NK-92 (cell line): ENCODE measurements around the gene SYNPO.

Source experiments
- DNase-seq: peaks from one replicate; lab custom pipeline; 2025; ENCODE audit not compliant: unreplicated experiment; lab: John Stamatoyannopoulos, UW

SYNPO gene

GRCh38 chr5:150640311-150641005 lies at the start of gene SYNPO:
SYNPO (plus strand) TSS chr5:150640660; CDS start chr5:150648276, 7,616 bp downstream.
- DNase-seq: no peak

- no peak for DNase-seq
These were observed 49.3 kb upstream of the SYNPO start for GRCh38 chr5:150590979-150591695.

- DNase-seq: no peak
These were observed 46.9 kb upstream of the SYNPO start for GRCh38 chr5:150593593-150593992.

GRCh38 chr5:150593996-150594395 lies 46.5 kb upstream of the SYNPO start:
- DNase-seq: no peak

- DNase-seq: no peak
These were observed 44.9 kb upstream of the SYNPO start for GRCh38 chr5:150595466-150596031.

GRCh38 chr5:150596313-150596712 lies 44.1 kb upstream of the SYNPO start:
- DNase-seq: no peak

DNA sequence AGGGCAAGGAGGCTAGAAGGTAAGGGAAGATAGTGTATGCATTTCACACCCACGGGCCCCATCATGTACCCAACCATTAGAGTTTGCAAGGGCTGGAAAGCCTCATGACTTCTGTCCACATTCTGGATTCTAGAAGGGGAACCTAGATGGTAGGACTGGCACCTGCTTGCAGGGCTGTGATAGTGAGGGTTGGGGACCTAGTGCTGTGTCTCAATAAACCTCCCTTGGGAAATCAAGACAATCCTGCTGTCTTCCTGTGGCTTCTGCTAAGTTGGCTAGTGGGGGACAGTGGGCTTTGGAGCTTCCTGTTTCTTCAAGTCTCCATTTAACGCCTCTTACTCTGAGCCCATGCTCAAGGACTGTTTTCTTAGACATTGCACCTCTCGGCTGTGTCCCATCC lies 43.6 kb upstream of the SYNPO start:
- no peak for DNase-seq

DNA sequence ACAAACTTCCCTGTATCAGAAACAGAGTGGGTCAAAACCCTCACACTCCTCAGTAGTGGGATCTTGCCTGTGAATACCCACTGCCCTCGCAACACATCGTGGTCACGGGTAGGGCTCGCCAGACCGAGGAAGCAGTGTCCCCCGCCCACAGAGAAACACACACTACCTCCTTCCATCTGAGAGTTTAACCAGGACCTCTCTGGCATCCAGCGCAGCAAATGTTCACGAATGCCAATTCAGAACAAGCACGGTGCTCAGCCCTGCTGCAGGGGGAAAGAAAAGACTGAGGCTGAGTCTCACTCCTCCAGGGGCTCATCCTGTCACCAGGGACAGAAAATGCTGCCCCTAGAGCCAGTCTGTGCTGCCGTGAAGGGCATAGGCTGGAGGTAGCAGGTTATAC lies 42.5 kb upstream of the SYNPO start:
- DNase-seq: no peak

DNA sequence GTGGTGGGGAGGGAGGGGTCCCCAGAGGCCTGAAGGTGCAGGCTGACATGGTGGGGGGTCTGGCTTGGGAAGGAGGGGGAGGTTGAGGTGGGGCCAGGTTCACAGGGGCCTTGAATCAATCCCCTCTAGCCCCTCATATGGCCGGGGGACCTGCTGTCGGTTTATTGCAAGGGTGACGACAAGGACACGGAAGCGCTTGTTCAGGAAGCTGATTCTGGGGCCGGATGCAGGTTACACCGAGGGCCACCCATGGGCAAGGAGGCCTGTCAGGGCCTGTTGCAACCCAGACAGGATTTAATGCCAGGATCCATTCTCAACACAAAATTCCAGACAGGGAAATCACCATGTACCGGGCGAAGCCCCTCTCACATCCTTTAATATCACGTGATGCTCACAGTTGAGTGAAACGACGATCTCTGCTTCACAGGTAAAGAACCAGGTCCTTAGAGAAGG lies 41.6 kb upstream of the SYNPO start:
- DNase-seq: no peak

GRCh38 chr5:150599281-150599680 lies 41.2 kb upstream of the SYNPO start:
- no peak for DNase-seq

DNA sequence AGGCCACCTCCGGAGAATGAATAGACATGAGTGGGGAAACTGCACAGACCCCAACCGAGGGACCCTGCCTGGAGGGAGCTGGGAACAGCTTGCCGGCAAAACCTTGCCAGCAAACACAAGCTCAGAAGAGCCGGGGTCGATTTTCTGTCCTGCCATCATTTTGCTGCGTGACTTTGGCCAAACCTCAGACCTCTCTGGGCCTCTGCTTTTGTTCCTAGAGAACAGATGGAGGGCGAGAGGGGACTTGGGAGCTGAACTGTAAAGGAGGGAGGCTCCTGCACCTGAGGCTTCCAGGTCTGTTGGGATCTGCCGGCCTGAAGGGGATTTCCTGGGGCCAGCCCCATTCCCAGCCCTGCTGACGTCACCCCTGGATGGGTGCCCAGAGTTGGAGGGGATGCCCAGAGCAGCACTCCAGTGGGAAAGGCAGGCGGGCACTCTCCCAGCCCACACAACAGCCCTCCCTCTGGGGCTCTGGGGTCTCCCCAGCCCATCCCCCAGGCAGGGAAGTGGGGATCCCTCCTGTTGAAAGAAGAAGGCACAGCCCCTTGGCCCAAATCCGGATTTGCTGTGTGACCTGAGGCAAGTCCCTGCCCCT lies 40.4 kb upstream of the SYNPO start:
- DNase-seq: no peak

DNA sequence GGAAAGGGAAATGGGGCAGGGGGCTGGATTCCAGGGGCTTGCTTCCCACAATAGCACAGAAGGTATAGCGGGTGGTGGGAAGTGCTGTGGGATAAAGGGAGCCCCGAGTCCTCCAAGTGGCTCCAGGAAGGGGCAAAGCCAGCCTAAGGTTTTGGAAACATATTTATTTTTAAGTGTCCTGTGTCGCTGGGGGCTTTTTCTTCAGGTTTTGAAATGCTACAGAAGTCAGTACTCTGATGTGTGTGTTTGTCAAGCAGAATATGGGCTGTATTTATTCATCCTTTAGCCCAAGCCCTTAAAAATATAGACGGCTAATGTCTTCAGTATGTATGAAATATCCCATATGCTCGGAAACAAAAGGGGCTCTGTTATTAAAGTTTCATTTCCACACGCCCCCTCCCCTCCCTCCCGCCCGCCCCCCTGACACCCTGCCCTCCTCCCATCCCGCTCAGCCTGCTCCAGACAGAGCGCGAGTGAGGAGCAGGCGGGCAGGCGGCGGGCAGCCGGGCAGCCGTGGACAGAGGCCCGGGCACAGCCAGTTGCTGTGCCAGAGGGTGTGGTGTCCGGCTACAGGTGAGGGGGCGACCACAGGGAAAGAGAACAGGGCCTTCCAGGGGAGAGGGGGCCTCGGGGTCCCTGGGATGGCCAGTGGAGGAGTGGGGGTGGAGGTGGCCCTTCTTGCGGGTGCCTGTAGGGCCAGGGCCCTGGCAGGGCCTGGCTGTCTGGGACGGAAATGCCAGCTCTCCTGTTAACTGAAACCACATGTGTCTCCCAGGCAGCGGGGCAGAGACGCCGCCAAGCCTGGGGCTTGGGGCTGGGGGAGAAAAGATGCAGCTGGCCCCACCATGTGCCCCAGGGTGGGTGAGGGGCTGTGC lies 39.6 kb upstream of the SYNPO start:
- no peak for DNase-seq

DNA sequence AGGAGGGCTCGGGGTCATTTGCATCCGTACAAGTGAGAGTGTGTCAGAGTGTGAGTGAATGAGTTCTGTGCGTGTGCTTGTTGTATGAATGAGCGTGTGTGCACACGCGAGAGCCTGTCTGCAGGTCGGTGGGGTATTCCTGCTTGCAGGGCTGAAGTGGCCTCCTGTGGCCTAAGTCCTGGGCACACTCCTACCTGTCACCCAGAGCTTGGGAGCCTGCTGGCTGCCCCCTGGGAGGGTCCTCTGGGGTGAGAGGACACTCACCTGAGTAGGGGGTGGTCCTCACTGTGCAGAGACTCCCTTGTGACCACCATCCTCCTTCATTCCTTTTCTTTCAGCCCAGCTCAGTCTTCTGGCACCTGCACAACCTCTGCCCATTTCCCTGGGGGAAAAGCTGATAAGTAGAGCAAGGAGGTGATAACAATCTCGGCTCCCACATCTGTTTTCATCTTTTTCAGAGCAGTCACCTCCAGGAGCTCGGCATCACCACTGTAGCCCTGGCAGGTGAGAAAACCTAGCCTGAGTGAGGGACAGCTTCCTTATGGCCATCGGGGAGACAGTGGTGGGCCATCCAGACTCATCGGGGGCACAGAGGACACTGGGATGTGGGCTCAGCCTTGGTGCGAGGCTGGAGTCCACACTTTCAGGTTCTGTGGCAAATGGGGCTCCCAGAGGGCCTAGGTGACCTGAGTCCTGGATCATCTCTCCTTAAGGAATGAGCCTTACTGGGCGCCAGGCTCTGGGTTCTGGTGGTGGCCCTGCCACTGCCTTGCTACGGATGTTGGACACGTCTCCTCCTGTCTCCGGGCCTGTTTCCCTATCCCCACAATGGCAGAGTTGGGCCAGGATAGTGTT lies 38.7 kb upstream of the SYNPO start:
- no peak for DNase-seq

DNA sequence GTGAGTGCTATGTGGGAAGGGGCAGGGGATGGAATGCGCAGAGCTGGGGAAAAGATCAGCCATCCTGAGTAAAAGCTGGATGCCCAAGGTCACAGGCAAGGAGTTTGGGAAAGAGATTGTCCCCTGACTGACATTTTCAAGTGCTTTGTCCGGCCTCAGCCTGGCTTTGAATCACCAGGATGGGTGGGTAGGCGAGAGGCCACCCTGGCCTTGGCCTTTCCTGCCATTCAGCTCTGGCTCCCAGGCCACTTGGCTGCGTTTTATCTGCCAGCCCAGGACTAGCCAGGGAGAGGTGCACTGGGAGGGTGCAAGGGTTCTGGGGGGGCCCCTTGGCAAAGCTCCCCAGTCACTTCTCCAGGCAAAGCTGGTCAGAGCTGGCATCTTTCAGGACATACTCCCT lies 37.4 kb upstream of the SYNPO start:
- no peak for DNase-seq

DNA sequence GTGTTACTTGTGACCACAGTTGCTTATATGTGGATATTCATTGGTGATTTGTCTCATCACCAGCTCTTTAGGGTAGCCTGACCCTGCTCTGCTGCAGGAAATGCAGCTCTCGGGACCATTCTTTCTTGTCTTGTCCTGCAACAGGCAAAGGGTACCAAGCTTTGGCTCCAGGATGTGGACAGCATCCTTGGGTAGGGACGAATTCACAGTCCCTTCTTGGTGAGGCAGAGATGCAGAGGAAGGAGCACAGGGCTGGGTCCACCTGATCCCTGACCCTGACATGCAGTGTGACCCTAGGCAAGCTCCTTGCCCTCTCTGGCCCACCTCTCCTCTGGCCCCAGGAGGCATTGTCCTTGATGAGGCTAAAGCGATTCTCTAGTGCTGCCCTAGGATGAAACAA lies 37.0 kb upstream of the SYNPO start:
- DNase-seq: no peak

- DNase-seq: no peak
These were observed 36.5 kb upstream of the SYNPO start for GRCh38 chr5:150604010-150604409.

DNA sequence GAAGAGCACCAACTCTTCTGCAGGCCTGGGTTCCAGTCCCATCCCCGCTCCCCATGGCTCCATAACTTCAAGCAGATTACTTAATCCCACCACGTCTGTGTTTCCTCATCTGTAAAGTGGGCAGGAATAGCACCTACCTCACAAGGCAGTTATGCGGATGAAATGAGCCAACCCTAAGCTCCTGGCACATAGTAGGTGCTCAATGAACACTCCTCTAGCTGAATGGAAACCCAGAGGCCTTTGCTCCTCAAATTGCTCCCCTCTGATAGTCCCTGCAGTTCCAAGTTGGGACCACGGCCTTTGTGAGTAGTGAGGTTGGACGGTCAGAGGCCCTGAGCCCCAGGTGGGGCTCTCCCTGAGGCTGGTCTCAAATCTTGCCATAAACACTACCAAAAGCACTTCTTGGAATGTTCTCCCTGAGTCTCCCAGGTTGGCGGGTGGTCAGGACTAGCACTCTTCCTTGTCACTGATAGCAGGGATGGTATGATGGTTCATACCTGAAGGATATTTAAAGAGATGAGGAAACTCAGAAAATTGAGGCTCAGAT lies 35.5 kb upstream of the SYNPO start:
- no peak for DNase-seq

- no peak for DNase-seq
These were observed 34.9 kb upstream of the SYNPO start for GRCh38 chr5:150605546-150605945.

DNA sequence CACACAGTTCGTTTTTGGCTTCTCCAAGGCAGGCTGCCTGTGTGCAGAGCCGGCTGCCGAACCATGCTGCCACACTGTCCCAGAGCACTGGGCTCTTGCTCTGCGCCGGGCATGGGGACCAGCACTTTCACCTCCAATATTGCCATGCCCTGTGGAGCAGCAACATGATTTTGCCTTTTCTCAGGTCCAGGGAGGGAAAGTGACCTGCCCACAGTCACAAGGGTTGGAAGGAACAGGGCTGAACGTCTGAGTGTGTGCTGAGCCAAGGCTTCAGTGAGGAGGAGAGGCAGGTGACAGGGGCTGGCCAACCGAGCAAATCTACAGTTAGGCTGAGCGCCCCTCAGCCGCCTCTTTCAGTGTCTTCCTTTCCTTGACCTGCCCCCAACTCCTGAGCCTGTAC lies 34.0 kb upstream of the SYNPO start:
- no peak for DNase-seq

- no peak for DNase-seq
These were observed 33.4 kb upstream of the SYNPO start for GRCh38 chr5:150607105-150607504.
